SU-DHL-6 (cell line): Measurements from ENCODE around the gene ALS2CL.

Experiments used
- H2AFZ ChIP-seq: fragments of 200-600 bp; sonication (generic); 2 replicates; pipeline ENCODE4 v1.6.1; 2014; ENCODE audit warnings: low read depth, mild to moderate bottlenecking, moderate library complexity, mixed read lengths, antibody characterized with exemption, low read length; ENCODE audit not compliant: severe bottlenecking
- H3F3A ChIP-seq: fragments of 200-600 bp; shearing (Covaris generic); 2 replicates; pipeline ENCODE4 v1.6.0; 2016; ENCODE audit warnings: antibody characterized with exemption, mild to moderate bottlenecking; ENCODE audit not compliant: insufficient read depth
- H3K27ac ChIP-seq: fragments of 200-600 bp; sonication (generic); 2 replicates; pipeline ENCODE4 v1.5.1; 2016; ENCODE audit warnings: low read depth, mild to moderate bottlenecking, low read length, moderate library complexity, mixed read lengths
- H3K27me3 ChIP-seq: fragments of 200-600 bp; sonication (generic), shearing (Covaris generic); 2 replicates; pipeline ENCODE4 v1.6.0; 2014; ENCODE audit warnings: mild to moderate bottlenecking, low read length
- H3K36me3 ChIP-seq: fragments of 200-600 bp; sonication (generic); 2 replicates; pipeline ENCODE4 v1.6.1; 2014; ENCODE audit warnings: mild to moderate bottlenecking, low read length, mixed read lengths
- H3K4me2 ChIP-seq: fragments of 300-600, 200-600 bp; shearing (Covaris generic), sonication (generic); 2 replicates; pipeline ENCODE4 v1.6.0; 2014; ENCODE audit warnings: low read length, low read depth, mild to moderate bottlenecking; ENCODE audit not compliant: poor library complexity, severe bottlenecking
- H3K4me3 ChIP-seq: fragments of 200-600 bp; sonication (generic); 2 replicates; pipeline ENCODE4 v1.5.1; 2014; ENCODE audit warnings: antibody characterized with exemption, low read length, mild to moderate bottlenecking, mixed read lengths; ENCODE audit not compliant: insufficient read depth, poor library complexity, severe bottlenecking
- H3K79me2 ChIP-seq: fragments of 200-600 bp; sonication (generic); 2 replicates; pipeline ENCODE4 v1.6.1; 2014; ENCODE audit warnings: mild to moderate bottlenecking, low read length, moderate library complexity; ENCODE audit not compliant: insufficient read depth
- H3K9ac ChIP-seq: fragments of 200-600 bp; sonication (generic); 2 replicates; pipeline ENCODE4 v1.7.0; 2014; ENCODE audit warnings: mild to moderate bottlenecking, low read length
- H3K9me2 ChIP-seq: fragments of 200-600 bp; sonication (generic); replicated peaks from 2 replicates; pipeline ENCODE4 v1.6.1; 2014; ENCODE audit warnings: low read length; ENCODE audit not compliant: insufficient read depth
- H3K9me3 ChIP-seq: fragments of 200-600 bp; sonication (generic); 2 replicates; pipeline ENCODE4 v1.6.1; 2014; ENCODE audit warnings: low read length, mixed read lengths; ENCODE audit not compliant: insufficient read depth
- H4K20me1 ChIP-seq: fragments of 200-600 bp; sonication (generic); 2 replicates; pipeline ENCODE4 v1.6.1; 2014; ENCODE audit warnings: low read depth, mild to moderate bottlenecking, antibody characterized with exemption, low read length, moderate library complexity, mixed read lengths
- EZH2phosphoT487 ChIP-seq: fragments of 200-600 bp; sonication (generic), shearing (Covaris generic); conservative IDR thresholded peaks from 2 replicates; pipeline ENCODE4 v1.6.1; 2018; ENCODE audit warnings: mild to moderate bottlenecking, antibody characterized with exemption, low read length, moderate library complexity, mixed read lengths
- TF ChIP-seq, protein P1 (sequence below): fragments of 200-600 bp; sonication (generic); IDR thresholded peaks from one replicate; pipeline ENCODE4 v1.5.1; 2017; ENCODE audit warnings: antibody characterized with exemption, mild to moderate bottlenecking, low read length, moderate library complexity; ENCODE audit not compliant: insufficient read depth, poor library complexity, severe bottlenecking

ALS2CL gene

GRCh38 chr3:46624533-46624932 lies 68.9 kb downstream of the ALS2CL start:
- Histone ChIP-seq H3K27me3 (no peaks in the 10 kb centered on the region), H3K9me2 (no peaks in the 10 kb centered on the region), H3K9me3 (no peaks in the 10 kb centered on the region), H3K79me2 (no peaks in the 10 kb centered on the region), H2AFZ (no peak overlapping the region), H3F3A (no peaks in the 10 kb centered on the region), H3K27ac (no peak overlapping the region), H3K9ac (no peak overlapping the region), H4K20me1 (no peaks in the 10 kb centered on the region), H3K4me3 (no peak overlapping the region), H3K4me2 (no peak overlapping the region), H3K36me3 (no peaks in the 10 kb centered on the region)
- TF ChIP-seq, protein P1, sequence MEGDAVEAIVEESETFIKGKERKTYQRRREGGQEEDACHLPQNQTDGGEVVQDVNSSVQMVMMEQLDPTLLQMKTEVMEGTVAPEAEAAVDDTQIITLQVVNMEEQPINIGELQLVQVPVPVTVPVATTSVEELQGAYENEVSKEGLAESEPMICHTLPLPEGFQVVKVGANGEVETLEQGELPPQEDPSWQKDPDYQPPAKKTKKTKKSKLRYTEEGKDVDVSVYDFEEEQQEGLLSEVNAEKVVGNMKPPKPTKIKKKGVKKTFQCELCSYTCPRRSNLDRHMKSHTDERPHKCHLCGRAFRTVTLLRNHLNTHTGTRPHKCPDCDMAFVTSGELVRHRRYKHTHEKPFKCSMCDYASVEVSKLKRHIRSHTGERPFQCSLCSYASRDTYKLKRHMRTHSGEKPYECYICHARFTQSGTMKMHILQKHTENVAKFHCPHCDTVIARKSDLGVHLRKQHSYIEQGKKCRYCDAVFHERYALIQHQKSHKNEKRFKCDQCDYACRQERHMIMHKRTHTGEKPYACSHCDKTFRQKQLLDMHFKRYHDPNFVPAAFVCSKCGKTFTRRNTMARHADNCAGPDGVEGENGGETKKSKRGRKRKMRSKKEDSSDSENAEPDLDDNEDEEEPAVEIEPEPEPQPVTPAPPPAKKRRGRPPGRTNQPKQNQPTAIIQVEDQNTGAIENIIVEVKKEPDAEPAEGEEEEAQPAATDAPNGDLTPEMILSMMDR: no peak
- TF ChIP-seq EZH2phosphoT487: no peak

DNA sequence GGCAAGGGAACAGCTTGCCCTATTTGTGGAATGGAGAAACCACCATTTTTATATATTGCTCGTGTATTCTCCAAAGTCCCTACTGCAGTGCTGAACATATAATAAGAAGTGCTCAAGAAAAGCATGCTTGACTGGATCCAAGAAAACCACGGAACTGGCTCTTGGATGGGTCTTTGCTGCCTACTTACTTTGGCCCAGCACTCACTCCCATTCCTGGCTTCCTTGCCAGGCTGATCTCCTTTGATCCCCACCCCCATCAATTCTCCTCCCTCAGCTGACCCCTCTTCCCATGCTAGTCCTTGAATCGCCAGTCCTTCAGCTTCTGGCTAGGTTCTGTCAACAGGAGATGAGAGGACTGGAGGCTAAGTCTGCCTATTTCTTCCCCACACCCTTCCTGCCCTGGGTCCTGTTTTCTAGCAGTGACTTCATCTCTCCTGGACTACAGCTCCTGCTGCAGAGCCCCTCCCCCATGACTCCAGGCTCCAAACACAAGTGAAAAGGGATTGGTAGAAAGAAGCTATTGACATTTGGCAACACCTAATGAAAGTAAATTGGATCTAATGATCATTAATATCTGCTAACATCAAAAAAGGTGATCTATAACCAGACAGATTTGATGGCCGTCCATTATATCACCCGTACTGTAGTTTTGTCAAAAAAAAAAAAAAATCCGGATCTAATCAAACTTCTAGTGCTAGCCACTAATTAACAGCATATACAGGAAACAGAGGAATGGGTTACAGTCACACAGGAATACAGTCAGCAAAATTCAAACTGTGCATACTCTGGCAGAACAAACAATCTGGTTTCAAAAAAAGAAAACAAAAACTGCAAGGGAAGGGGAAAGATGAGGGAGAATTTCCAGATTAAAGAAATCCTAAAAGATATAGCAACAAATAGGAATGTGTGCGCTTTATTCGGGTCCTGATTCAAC lies 73.4 kb downstream of the ALS2CL start:
- no peak overlapping the region for H3K9ac ChIP-seq
- no peaks in the 10 kb centered on the region for H3K9me3 ChIP-seq
- no peaks in the 10 kb centered on the region for H3K79me2 ChIP-seq
- TF ChIP-seq, protein P1: no peak
- TF ChIP-seq EZH2phosphoT487: no peak
- H3K9me2 ChIP-seq: no peaks in the 10 kb centered on the region
- no peak overlapping the region for H3K4me2 ChIP-seq
- H3F3A ChIP-seq: no peaks in the 10 kb centered on the region
- no peak overlapping the region for H3K4me3 ChIP-seq
- no peaks in the 10 kb centered on the region for H3K36me3 ChIP-seq
- no peak overlapping the region for H3K27ac ChIP-seq
- H3K27me3 ChIP-seq: no peaks in the 10 kb centered on the region
- no peak overlapping the region for H2AFZ ChIP-seq
- H4K20me1 ChIP-seq: no peaks in the 10 kb centered on the region
